GM12892 (cell line): ENCODE data around the gene RTL10.

Experiments used
- POLR2A ChIP-seq: IDR thresholded peaks from 2 replicates; pipeline ENCODE4 v1.6.1; 2011; ENCODE audit warnings: low read depth, low read length, control low read depth
- POLR2AphosphoS5 ChIP-seq: IDR thresholded peaks from 2 replicates; pipeline ENCODE4 v1.6.1; 2011; ENCODE audit warnings: low read depth, low read length, control low read depth

- TF ChIP-seq POLR2A (no peak), POLR2AphosphoS5 (no peak)
These were observed 13.7 kb upstream of the RTL10 start for GRCh38 chr22:19868333-19868732.
